ENCODE measurements around the gene PTPRT.

Gene PTPRT

GRCh38 chr20:43092386-43093088 lies 97.2 kb downstream of the PTPRT start:
- POLR2A ChIA-PET = no interaction called here

GRCh38 chr20:43068482-43068881 lies 121.2 kb downstream of the PTPRT start:
- POLR2A ChIA-PET = no interaction called here
- CTCF ChIA-PET = no interaction called here
- no peak for DNase-seq (ENCODE audit: extremely low spot score)
- TF ChIP-seq SUZ12 (IDR thresholded peaks at IDR 0.05) (no peak), HDGF (IDR thresholded peaks at IDR 0.05; ENCODE audit: borderline replicate concordance) (no peak), BHLHE40 (IDR thresholded peaks at IDR 0.05; ENCODE audit: borderline replicate concordance) (no peak), ZNF384 (IDR thresholded peaks at IDR 0.05) (no peak), L3MBTL2 (conservative IDR thresholded peaks at IDR 0.05) (no peak), FOXM1 (IDR thresholded peaks at IDR 0.05; ENCODE audit: borderline replicate concordance) (no peak), FOXA1 (IDR thresholded peaks at IDR 0.05) (no peak)

More at GRCh38 chr20:43092386-43093088, 97.2 kb downstream of the PTPRT start:
- CTCF ChIA-PET = no interaction called here
- TF ChIP-seq HDGF (IDR thresholded peaks at IDR 0.05; ENCODE audit: borderline replicate concordance) (no peak), CTBP1 (IDR thresholded peaks at IDR 0.05; ENCODE audit: borderline replicate concordance) (no peak), FOXA1 (IDR thresholded peaks at IDR 0.05) (no peak), NFRKB (IDR thresholded peaks at IDR 0.05) (no peak), BHLHE40 (IDR thresholded peaks at IDR 0.05; ENCODE audit: borderline replicate concordance) (no peak), ZNF384 (IDR thresholded peaks at IDR 0.05) (no peak), SUZ12 (IDR thresholded peaks at IDR 0.05) (no peak), FOXK2 (IDR thresholded peaks at IDR 0.05) (no peak), ELF4 (IDR thresholded peaks at IDR 0.05) (no peak)
- DNase-seq (ENCODE audit: extremely low spot score) = no peak

- ChIA-PET CTCF (interaction anchor here (0.8 kb wide), 1 partner anchor 32 kb away, joined by 3 read pairs; no protein-coding TSS in a partner anchor), POLR2A (no interaction called here)
- DNase-seq (ENCODE audit: extremely low spot score) = no peak
- TF ChIP-seq TARDBP (IDR thresholded peaks at IDR 0.05) = no peak
- no peak for TF ChIP-seq ZNF384 (IDR thresholded peaks at IDR 0.05)
- TF ChIP-seq HDGF (IDR thresholded peaks at IDR 0.05; ENCODE audit: borderline replicate concordance) = no peak
- TF ChIP-seq SUZ12 (IDR thresholded peaks at IDR 0.05) = no peak
- no peak for TF ChIP-seq CTBP1 (IDR thresholded peaks at IDR 0.05; ENCODE audit: borderline replicate concordance)
These were observed 123.6 kb downstream of the PTPRT start for GRCh38 chr20:43066125-43066524.

GRCh38 chr20:43065299-43065698 lies 124.4 kb downstream of the PTPRT start:
- POLR2A ChIA-PET = no interaction called here
- CTCF ChIA-PET = interaction anchor here (0.8 kb wide), 1 partner anchor 31 kb away, joined by 3 read pairs; no protein-coding TSS in a partner anchor
- no peak for TF ChIP-seq SUZ12 (IDR thresholded peaks at IDR 0.05)
- TF ChIP-seq NFRKB (IDR thresholded peaks at IDR 0.05) = no peak
- TF ChIP-seq BHLHE40 (IDR thresholded peaks at IDR 0.05; ENCODE audit: borderline replicate concordance) = no peak
- no peak for TF ChIP-seq CTBP1 (IDR thresholded peaks at IDR 0.05; ENCODE audit: borderline replicate concordance)
- TF ChIP-seq FOXM1 (IDR thresholded peaks at IDR 0.05; ENCODE audit: borderline replicate concordance) = no peak
- TF ChIP-seq SP1 (IDR thresholded peaks at IDR 0.05) = no peak
- no peak for TF ChIP-seq LEF1 (IDR thresholded peaks at IDR 0.05; ENCODE audit: borderline replicate concordance)
- no peak for TF ChIP-seq ELF4 (IDR thresholded peaks at IDR 0.05)
- TF ChIP-seq FOXA1 (IDR thresholded peaks at IDR 0.05) = no peak
- TF ChIP-seq HDGF (IDR thresholded peaks at IDR 0.05; ENCODE audit: borderline replicate concordance) = no peak
- no peak for TF ChIP-seq ZNF384 (IDR thresholded peaks at IDR 0.05)
- no peak for TF ChIP-seq TARDBP (IDR thresholded peaks at IDR 0.05)
- TF ChIP-seq ARNT (IDR thresholded peaks at IDR 0.05) = no peak
- no peak for DNase-seq (ENCODE audit: extremely low spot score)

GRCh38 chr20:43058077-43058476 lies 131.6 kb downstream of the PTPRT start:
- no peak for DNase-seq (ENCODE audit: extremely low spot score)
- POLR2A ChIA-PET = no interaction called here
- CTCF ChIA-PET = no interaction called here

GRCh38 chr20:43057317-43057716 lies 132.4 kb downstream of the PTPRT start:
- no peak for DNase-seq (ENCODE audit: extremely low spot score)
- ChIA-PET CTCF (no interaction called here), POLR2A (no interaction called here)
- TF ChIP-seq LEF1 (IDR thresholded peaks at IDR 0.05; ENCODE audit: borderline replicate concordance) (no peak), BHLHE40 (IDR thresholded peaks at IDR 0.05; ENCODE audit: borderline replicate concordance) (no peak), FOXK2 (IDR thresholded peaks at IDR 0.05) (no peak), L3MBTL2 (conservative IDR thresholded peaks at IDR 0.05) (no peak), ZNF384 (IDR thresholded peaks at IDR 0.05) (no peak), HDGF (IDR thresholded peaks at IDR 0.05; ENCODE audit: borderline replicate concordance) (no peak), TARDBP (IDR thresholded peaks at IDR 0.05) (no peak), FOXM1 (IDR thresholded peaks at IDR 0.05; ENCODE audit: borderline replicate concordance) (no peak), ELF4 (IDR thresholded peaks at IDR 0.05) (no peak), ARNT (IDR thresholded peaks at IDR 0.05) (no peak)

More at GRCh38 chr20:43058077-43058476, 131.6 kb downstream of the PTPRT start:
- TF ChIP-seq FOXA1 (IDR thresholded peaks at IDR 0.05) (no peak), FOXK2 (IDR thresholded peaks at IDR 0.05) (no peak), NFRKB (IDR thresholded peaks at IDR 0.05) (no peak), ELF4 (IDR thresholded peaks at IDR 0.05) (no peak), SP1 (IDR thresholded peaks at IDR 0.05) (no peak), LEF1 (IDR thresholded peaks at IDR 0.05; ENCODE audit: borderline replicate concordance) (no peak), CTBP1 (IDR thresholded peaks at IDR 0.05; ENCODE audit: borderline replicate concordance) (no peak), SUZ12 (IDR thresholded peaks at IDR 0.05) (no peak), BHLHE40 (IDR thresholded peaks at IDR 0.05; ENCODE audit: borderline replicate concordance) (no peak), PKNOX1 (IDR thresholded peaks at IDR 0.05) (no peak), ZNF384 (IDR thresholded peaks at IDR 0.05) (no peak), ARNT (IDR thresholded peaks at IDR 0.05) (no peak), HDGF (IDR thresholded peaks at IDR 0.05; ENCODE audit: borderline replicate concordance) (no peak), L3MBTL2 (conservative IDR thresholded peaks at IDR 0.05) (no peak), TARDBP (IDR thresholded peaks at IDR 0.05) (no peak), FOXM1 (IDR thresholded peaks at IDR 0.05; ENCODE audit: borderline replicate concordance) (no peak)

- POLR2A ChIA-PET = no interaction called here
- no peak for TF ChIP-seq CTBP1 (IDR thresholded peaks at IDR 0.05; ENCODE audit: borderline replicate concordance)
- TF ChIP-seq FOXM1 (IDR thresholded peaks at IDR 0.05; ENCODE audit: borderline replicate concordance) = no peak
- CTCF ChIA-PET = interaction anchor here (0.6 kb wide), 1 partner anchor 1628 kb away, joined by 3 read pairs; no protein-coding TSS in a partner anchor
- no peak for DNase-seq (ENCODE audit: extremely low spot score)
These were observed 134.4 kb downstream of the PTPRT start for GRCh38 chr20:43055181-43055884.
